H9 (cell line): ENCODE results near the gene IL20. TPM values are rescaled to one million over a fixed set of nuclear protein-coding genes. Genes with fewer than 3 reads are reported as not detected.

Source experiments
- DNase-seq: peaks from one replicate; pipeline ENCODE4 v3.0.0-alpha.2; 2017
- H2AFZ ChIP-seq: one replicate; pipeline ENCODE4 v1.6.1; 2013; ENCODE audit warnings: mild to moderate bottlenecking, low read length, control low read depth, moderate library complexity
- H2AK5ac ChIP-seq: 2 replicates; pipeline ENCODE4 v1.6.1; 2013; ENCODE audit warnings: low read length, control low read depth, mixed read lengths; ENCODE audit not compliant: insufficient read length
- H2BK120ac ChIP-seq: one replicate; pipeline ENCODE4 v1.6.1; 2013; ENCODE audit warnings: low read depth, mild to moderate bottlenecking, low read length, control low read depth, inconsistent platforms; ENCODE audit not compliant: poor library complexity, severe bottlenecking
- H2BK12ac ChIP-seq: 2 replicates; pipeline ENCODE4 v1.6.1; 2013; ENCODE audit warnings: low read length, control low read depth, mixed read lengths, low read depth; ENCODE audit not compliant: insufficient read length
- H2BK15ac ChIP-seq: 2 replicates; pipeline ENCODE4 v1.6.1; 2013; ENCODE audit warnings: low read depth, low read length, control low read depth
- H2BK20ac ChIP-seq: one replicate; pipeline ENCODE4 v1.6.1; 2013; ENCODE audit warnings: low read depth, mild to moderate bottlenecking, low read length, control low read depth, inconsistent platforms; ENCODE audit not compliant: poor library complexity, severe bottlenecking
- H2BK5ac ChIP-seq: 2 replicates; pipeline ENCODE4 v1.6.1; 2013; ENCODE audit warnings: low read length, control low read depth, mixed read lengths; ENCODE audit not compliant: insufficient read length
- H3K14ac ChIP-seq: 2 replicates; pipeline ENCODE4 v1.6.1; 2013; ENCODE audit warnings: low read length, control low read depth; ENCODE audit not compliant: insufficient read depth
- H3K18ac ChIP-seq: 2 replicates; pipeline ENCODE4 v1.6.1; 2013; ENCODE audit warnings: low read depth, mild to moderate bottlenecking, mixed read lengths, low read length, control low read depth; ENCODE audit not compliant: insufficient read length
- H3K23ac ChIP-seq: 2 replicates; pipeline ENCODE4 v1.6.1; 2013; ENCODE audit warnings: low read length, control low read depth, mixed read lengths, low read depth; ENCODE audit not compliant: insufficient read length
- H3K23me2 ChIP-seq: 2 replicates; pipeline ENCODE4 v1.6.1; 2013; ENCODE audit warnings: low read depth, mild to moderate bottlenecking, mixed read lengths, low read length, control low read depth; ENCODE audit not compliant: insufficient read length, poor library complexity, severe bottlenecking
- H3K27ac ChIP-seq: 2 replicates; pipeline ENCODE4 v1.5.1; 2013; ENCODE audit warnings: low read length, control low read depth, mixed read lengths, low read depth; ENCODE audit not compliant: insufficient read length
- H3K27me3 ChIP-seq: 2 replicates; pipeline ENCODE4 v1.6.1; 2013; ENCODE audit warnings: low read length, control low read depth, inconsistent platforms; ENCODE audit not compliant: insufficient read depth
- H3K4ac ChIP-seq: 2 replicates; pipeline ENCODE4 v1.6.1; 2013; ENCODE audit warnings: low read depth, mild to moderate bottlenecking, control low read depth, inconsistent platforms, low read length, moderate library complexity
- H3K4me1 ChIP-seq: 2 replicates; pipeline ENCODE4 v1.6.1; 2013; ENCODE audit warnings: low read length, control low read depth, inconsistent platforms; ENCODE audit not compliant: insufficient read depth
- H3K4me2 ChIP-seq: 2 replicates; pipeline ENCODE4 v1.6.1; 2013; ENCODE audit warnings: low read length, control low read depth, mixed read lengths; ENCODE audit not compliant: insufficient read length, insufficient read depth
- H3K56ac ChIP-seq: 2 replicates; pipeline ENCODE4 v1.6.1; 2013; ENCODE audit warnings: low read depth, mild to moderate bottlenecking, mixed read lengths, low read length, control low read depth; ENCODE audit not compliant: insufficient read length
- H3K79me1 ChIP-seq: 2 replicates; pipeline ENCODE4 v1.6.1; 2013; ENCODE audit warnings: low read depth, mild to moderate bottlenecking, moderate library complexity, low read length, control low read depth, inconsistent platforms; ENCODE audit not compliant: insufficient read depth, poor library complexity, severe bottlenecking
- H3K79me2 ChIP-seq: 2 replicates; pipeline ENCODE4 v1.6.1; 2013; ENCODE audit warnings: low read length, control low read depth, inconsistent platforms; ENCODE audit not compliant: insufficient read depth
- H3K9ac ChIP-seq: 2 replicates; pipeline ENCODE4 v1.6.1; 2013; ENCODE audit warnings: low read length, control low read depth, mixed read lengths; ENCODE audit not compliant: insufficient read length; ENCODE audit errors: extremely low read depth
- H3K9me3 ChIP-seq: one replicate; pipeline ENCODE4 v1.6.1; 2013; ENCODE audit warnings: low read depth, low read length, inconsistent platforms; ENCODE audit not compliant: control insufficient read depth
- H3T11ph ChIP-seq: one replicate; pipeline ENCODE4 v1.6.1; 2013; ENCODE audit warnings: mild to moderate bottlenecking, low read length, control low read depth, inconsistent platforms
- H4K20me1 ChIP-seq: one replicate; pipeline ENCODE4 v1.6.1; 2013; ENCODE audit not compliant: control insufficient read depth, insufficient read length, insufficient read depth
- H4K5ac ChIP-seq: 2 replicates; pipeline ENCODE4 v1.6.1; 2013; ENCODE audit warnings: low read depth, mild to moderate bottlenecking, mixed read lengths, low read length, control low read depth; ENCODE audit not compliant: insufficient read length
- H4K8ac ChIP-seq: replicated peaks from 2 replicates; pipeline ENCODE4 v1.6.1; 2013; ENCODE audit warnings: low read length, control low read depth, mixed read lengths, low read depth; ENCODE audit not compliant: insufficient read length
- H4K91ac ChIP-seq: 2 replicates; pipeline ENCODE4 v1.6.1; 2013; ENCODE audit warnings: low read depth, mild to moderate bottlenecking, moderate library complexity, mixed read lengths, low read length, control low read depth; ENCODE audit not compliant: insufficient read length
- H3K27ac Mint-ChIP-seq, 3 experiments: 2 replicates in 2 of 3; 3 replicates in 1 of 3; pipeline ENCODE4 v1.8.0; 2020 to 2021; ENCODE audit warnings: mixed read lengths in 3 of 3, mild to moderate bottlenecking in 1 of 3, moderate library complexity in 1 of 3
- H3K27me3 Mint-ChIP-seq: 2 replicates; pipeline ENCODE4 v1.8.0; 2021; ENCODE audit warnings: low read depth, mild to moderate bottlenecking, moderate library complexity, mixed read lengths
- H3K36me3 Mint-ChIP-seq, 3 experiments: 2 replicates in 2 of 3; 3 replicates in 1 of 3; pipeline ENCODE4 v1.8.0; 2020 to 2021; ENCODE audit warnings: low read depth in 3 of 3, mixed read lengths in 3 of 3; ENCODE audit not compliant: insufficient read depth in 1 of 3
- H3K4me1 Mint-ChIP-seq, 2 experiments: 2 replicates each; pipeline ENCODE4 v1.8.0; 2020; ENCODE audit warnings: mixed read lengths in 2 of 2
- H3K4me3 Mint-ChIP-seq, 2 experiments: 2 replicates in 1 of 2; 3 replicates in 1 of 2; pipeline ENCODE4 v1.8.0; 2020 to 2021; ENCODE audit warnings: mild to moderate bottlenecking in 2 of 2, mixed read lengths in 2 of 2, moderate library complexity in 1 of 2
- H3K9me3 Mint-ChIP-seq, 2 experiments: 2 replicates in 1 of 2; 3 replicates in 1 of 2; pipeline ENCODE4 v1.8.0; 2020; ENCODE audit warnings: mild to moderate bottlenecking in 2 of 2, mixed read lengths in 2 of 2, moderate library complexity in 1 of 2
- WGBS: extraction: QIAGEN DNeasy Blood & Tissue Kit; methylation state at CpG from one replicate; pipeline ENCODE4 v1.1.7; 2013; ENCODE audit warnings: missing lambda C conversion rate, low lambda C conversion rate, mixed read lengths; ENCODE audit not compliant: insufficient read length; ENCODE audit errors: extremely low coverage; 5-methylcytosine and 5-hydroxymethylcytosine counted together
- total RNA-seq: library from RNA; stranded (reverse); gene quantifications from 2 replicates; pipeline ENCODE4 v1.2.1, GENCODE V29; 2021
- TF ChIP-seq, protein P1 (sequence below): fragments of 200-600 bp; sonication (generic); conservative IDR thresholded peaks from 3 replicates; pipeline ENCODE4 v1.8.0; 2021; ENCODE audit warnings: antibody characterized with exemption, mild to moderate bottlenecking

IL20 gene
- total RNA-seq, 1 experiment from 2014 or later, result not detected

DNA sequence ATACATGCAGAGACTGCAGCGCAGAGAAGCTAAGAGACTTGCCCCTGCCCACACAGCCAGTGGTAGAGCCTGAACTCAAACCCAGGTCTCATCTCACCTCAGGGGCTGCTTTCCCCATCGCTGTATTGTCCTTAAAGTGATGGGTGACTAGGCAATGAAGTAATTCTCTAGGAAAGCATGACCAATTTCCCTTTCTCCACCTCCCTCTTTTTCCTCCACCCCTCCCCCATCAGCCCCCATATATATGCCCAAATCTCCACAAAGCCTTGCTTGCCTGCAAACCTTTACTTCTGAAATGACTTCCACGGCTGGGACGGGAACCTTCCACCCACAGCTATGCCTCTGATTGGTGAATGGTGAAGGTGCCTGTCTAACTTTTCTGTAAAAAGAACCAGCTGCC lies 31.8 kb downstream of the IL20 start, which contains the start of gene IL24:
IL24 (plus strand) TSS at position 269 of the 400 bp plus-strand sequence. CDS start 390 bp downstream, outside the sequence.
- H3K27me3 Mint-ChIP-seq, result peaks cover 16% of the 10 kb centered on the region
- Histone ChIP-seq H2BK5ac (no peak within 1 kb of the TSS), H3K79me2 (no peaks in the 10 kb centered on the region), H4K91ac (no peak within 1 kb of the TSS), H2BK15ac (no peak within 1 kb of the TSS), H2BK20ac (no peak within 1 kb of the TSS), H3K9me3 (no peaks in the 10 kb centered on the region), H4K8ac (no peak within 1 kb of the TSS), H2AK5ac (no peak within 1 kb of the TSS), H2BK120ac (no peak within 1 kb of the TSS), H3K27me3 (no peaks in the 10 kb centered on the region), H4K20me1 (no peaks in the 10 kb centered on the region), H3K23ac (no peak within 1 kb of the TSS), H3K56ac (no peak within 1 kb of the TSS), H3K4me2 (no peak within 1 kb of the TSS), H3K4me1 (no peaks in the 10 kb centered on the region), H3K4ac (no peak within 1 kb of the TSS), H3T11ph (no peak within 1 kb of the TSS), H3K14ac (no peak within 1 kb of the TSS), H3K27ac (no peak within 1 kb of the TSS), H3K18ac (no peak within 1 kb of the TSS), H4K5ac (no peak within 1 kb of the TSS), H3K79me1 (no peaks in the 10 kb centered on the region), H2BK12ac (no peak within 1 kb of the TSS), H2AFZ (no peak within 1 kb of the TSS), H3K9ac (no peak within 1 kb of the TSS), H3K23me2 (no peaks in the 10 kb centered on the region)
- peaks cover 7 to 8% of the 10 kb centered on the region in 2 experiments; a peak in 3 of 4 replicates for H3K4me1 Mint-ChIP-seq
- no peaks in the 10 kb centered on the region for H3K36me3 Mint-ChIP-seq
- no peak within 1 kb of the TSS for H3K4me3 Mint-ChIP-seq
- no peak for DNase-seq
- no peaks in the 10 kb centered on the region for H3K9me3 Mint-ChIP-seq
- WGBS, result no CpG with 5 or more reads among the region's 4 CpGs
- no peak within 1 kb of the TSS; a peak in 1 of 7 replicates for H3K27ac Mint-ChIP-seq
- TF ChIP-seq, protein P1, sequence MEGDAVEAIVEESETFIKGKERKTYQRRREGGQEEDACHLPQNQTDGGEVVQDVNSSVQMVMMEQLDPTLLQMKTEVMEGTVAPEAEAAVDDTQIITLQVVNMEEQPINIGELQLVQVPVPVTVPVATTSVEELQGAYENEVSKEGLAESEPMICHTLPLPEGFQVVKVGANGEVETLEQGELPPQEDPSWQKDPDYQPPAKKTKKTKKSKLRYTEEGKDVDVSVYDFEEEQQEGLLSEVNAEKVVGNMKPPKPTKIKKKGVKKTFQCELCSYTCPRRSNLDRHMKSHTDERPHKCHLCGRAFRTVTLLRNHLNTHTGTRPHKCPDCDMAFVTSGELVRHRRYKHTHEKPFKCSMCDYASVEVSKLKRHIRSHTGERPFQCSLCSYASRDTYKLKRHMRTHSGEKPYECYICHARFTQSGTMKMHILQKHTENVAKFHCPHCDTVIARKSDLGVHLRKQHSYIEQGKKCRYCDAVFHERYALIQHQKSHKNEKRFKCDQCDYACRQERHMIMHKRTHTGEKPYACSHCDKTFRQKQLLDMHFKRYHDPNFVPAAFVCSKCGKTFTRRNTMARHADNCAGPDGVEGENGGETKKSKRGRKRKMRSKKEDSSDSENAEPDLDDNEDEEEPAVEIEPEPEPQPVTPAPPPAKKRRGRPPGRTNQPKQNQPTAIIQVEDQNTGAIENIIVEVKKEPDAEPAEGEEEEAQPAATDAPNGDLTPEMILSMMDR, result no peak
